ENCODE results near the gene CCDC192. TPM values are rescaled to one million over a fixed set of nuclear protein-coding genes. Genes with fewer than 3 reads are reported as not detected.

CCDC192 gene
- total RNA-seq, 1 donor from 2014 or later: not detected

GRCh38 chr5:127680595-127680994 is 22.6 kb upstream of the CCDC192 start:
- TF ChIP-seq CTCF (IDR thresholded peaks at IDR 0.05) (no peak), EZH2phosphoT487 (IDR thresholded peaks at IDR 0.05) (no peak), EZH2 (IDR thresholded peaks at IDR 0.05) (no peak)
- H3F3A ChIP-seq (ENCODE audit: low read depth): no peaks in the 10 kb centered on the region
- no peaks in the 10 kb centered on the region for H3K4me1 Mint-ChIP-seq
- H4K20me1 ChIP-seq (ENCODE audit: low read depth): no peaks in the 10 kb centered on the region
- H3K4me1 ChIP-seq: no peaks in the 10 kb centered on the region
- H3K36me3 Mint-ChIP-seq: no peaks in the 10 kb centered on the region
- H3K4me3 ChIP-seq: no peak overlapping the region
- H3K4me3 Mint-ChIP-seq: no peak overlapping the region
- H3K79me2 ChIP-seq (ENCODE audit: low read depth): no peaks in the 10 kb centered on the region
- peaks cover 3% of the 10 kb centered on the region for H3K9me3 Mint-ChIP-seq
- H3K27ac Mint-ChIP-seq: no peak overlapping the region
- no peaks in the 10 kb centered on the region for H3K36me3 ChIP-seq
- H3K4me2 ChIP-seq: no peak overlapping the region
- no peaks in the 10 kb centered on the region for H3K27me3 Mint-ChIP-seq (ENCODE audit: insufficient read depth, low read depth)
- H3K27ac ChIP-seq: no peak overlapping the region
- H3K9me3 ChIP-seq (ENCODE audit: low read depth): no peaks in the 10 kb centered on the region
- no peak for DNase-seq (ENCODE audit: low spot score)
- no peak overlapping the region for H2AFZ ChIP-seq (replicated peaks)
- no peaks in the 10 kb centered on the region for H3K27me3 ChIP-seq
- H3K9ac ChIP-seq: no peak overlapping the region

GRCh38 chr5:127683008-127683407 is 20.2 kb upstream of the CCDC192 start:
- H3K27ac ChIP-seq: no peak overlapping the region
- no peaks in the 10 kb centered on the region for H4K20me1 ChIP-seq (ENCODE audit: low read depth)

GRCh38 chr5:127684726-127685467 is 18.3 kb upstream of the CCDC192 start:
- no peak overlapping the region for H2AFZ ChIP-seq (replicated peaks)

More at GRCh38 chr5:127683008-127683407, 20.2 kb upstream of the CCDC192 start:
- no peaks in the 10 kb centered on the region for H3K36me3 Mint-ChIP-seq
- no peak for DNase-seq (ENCODE audit: low spot score)
- no peak overlapping the region for H3K27ac Mint-ChIP-seq
- no peaks in the 10 kb centered on the region for H3K4me1 Mint-ChIP-seq
- no peak overlapping the region for H3K4me3 Mint-ChIP-seq
- no peaks in the 10 kb centered on the region for H3K79me2 ChIP-seq (ENCODE audit: low read depth)
- H3K4me1 ChIP-seq: no peaks in the 10 kb centered on the region
- TF ChIP-seq EZH2phosphoT487 (IDR thresholded peaks at IDR 0.05): no peak
- no peak for TF ChIP-seq CTCF (IDR thresholded peaks at IDR 0.05)
- no peak for TF ChIP-seq EZH2 (IDR thresholded peaks at IDR 0.05)
- H3K27me3 ChIP-seq: no peaks in the 10 kb centered on the region
- H3K9me3 Mint-ChIP-seq: no peaks in the 10 kb centered on the region
- H3K36me3 ChIP-seq: no peaks in the 10 kb centered on the region
- no peak overlapping the region for H2AFZ ChIP-seq (replicated peaks)
- no peak overlapping the region for H3K4me2 ChIP-seq
- no peak overlapping the region for H3K4me3 ChIP-seq
- H3F3A ChIP-seq (ENCODE audit: low read depth): no peaks in the 10 kb centered on the region
- no peak overlapping the region for H3K9ac ChIP-seq
- H3K27me3 Mint-ChIP-seq (ENCODE audit: insufficient read depth, low read depth): no peaks in the 10 kb centered on the region
- no peaks in the 10 kb centered on the region for H3K9me3 ChIP-seq (ENCODE audit: low read depth)

More at GRCh38 chr5:127684726-127685467, 18.3 kb upstream of the CCDC192 start:
- no peak for TF ChIP-seq EZH2phosphoT487 (IDR thresholded peaks at IDR 0.05)
- no peak for TF ChIP-seq CTCF (IDR thresholded peaks at IDR 0.05)
- no peak for TF ChIP-seq EZH2 (IDR thresholded peaks at IDR 0.05)
- Mint-ChIP-seq H3K4me3 (no peak overlapping the region), H3K27me3 (ENCODE audit: insufficient read depth, low read depth) (no peaks in the 10 kb centered on the region), H3K9me3 (no peaks in the 10 kb centered on the region), H3K36me3 (no peaks in the 10 kb centered on the region), H3K27ac (no peak overlapping the region), H3K4me1 (no peaks in the 10 kb centered on the region)
- Histone ChIP-seq H3K36me3 (no peaks in the 10 kb centered on the region), H3K79me2 (ENCODE audit: low read depth) (no peaks in the 10 kb centered on the region), H3K27ac (no peak overlapping the region), H3K4me3 (no peak overlapping the region), H3F3A (ENCODE audit: low read depth) (no peaks in the 10 kb centered on the region), H3K27me3 (no peaks in the 10 kb centered on the region), H3K4me2 (no peak overlapping the region), H4K20me1 (ENCODE audit: low read depth) (no peaks in the 10 kb centered on the region), H3K4me1 (no peaks in the 10 kb centered on the region), H3K9ac (no peak overlapping the region), H3K9me3 (ENCODE audit: low read depth) (no peaks in the 10 kb centered on the region)
- DNase-seq (ENCODE audit: low spot score): no peak
